Thoracic aorta (tissue), 2 donors: ENCODE data around the gene ERO1B. TPM values are rescaled to one million over a fixed set of nuclear protein-coding genes. Genes with fewer than 3 reads are reported as not detected.
"Not testable (repeated sequence)": the region's sequence is repeated elsewhere in the genome, so short reads cannot be mapped to it uniquely, and the experiment has no call there.

ENCODE experiments used
- ATAC-seq: fragments of 150-250 bp; one replicate; pipeline ENCODE4 v1.8.0; 2017; ENCODE audit warnings: low read depth; ENCODE audit not compliant: insufficient number of reproducible peaks, low FRiP score
- DNase-seq: peaks from one replicate; pipeline ENCODE4 v3.0.0-alpha.2; 2020; ENCODE audit warnings: low spot score
- H3K27ac ChIP-seq, 2 donors: fragments of 200-600 bp; sonication (generic); 1 replicate in 1 of 2; 2 replicates in 1 of 2; pipeline ENCODE4 v1.5.1; 2016; ENCODE audit warnings: mild to moderate bottlenecking in 2 of 2, moderate library complexity in 2 of 2
- H3K27me3 ChIP-seq: fragments of 200-600 bp; sonication (generic); replicated peaks from 2 replicates; pipeline ENCODE4 v1.6.0; 2016; ENCODE audit warnings: mild to moderate bottlenecking; ENCODE audit not compliant: insufficient read depth
- H3K36me3 ChIP-seq: fragments of 200-600 bp; sonication (generic); one replicate; pipeline ENCODE4 v1.5.1; 2016
- H3K4me1 ChIP-seq, 2 donors: fragments of 200-600 bp; sonication (generic); 1 replicate in 1 of 2; 2 replicates in 1 of 2; pipeline versions ENCODE4 v1.5.1 to v1.6.0; 2016; ENCODE audit warnings: low read depth in 2 of 2, mild to moderate bottlenecking in 1 of 2; ENCODE audit not compliant: control insufficient read depth in 1 of 2
- H3K4me3 ChIP-seq: fragments of 200-600 bp; sonication (generic); 2 replicates; pipeline ENCODE4 v1.5.1; 2016; ENCODE audit warnings: mild to moderate bottlenecking
- H3K9me3 ChIP-seq: fragments of 200-600 bp; sonication (generic); 2 replicates; pipeline ENCODE4 v1.5.1; 2016
- CTCF ChIP-seq: fragments of 200-600 bp; sonication (generic); IDR thresholded peaks from one replicate; pipeline ENCODE4 v1.5.1; 2019; ENCODE audit warnings: antibody characterized with exemption
- total RNA-seq, 2 donors: library from RNA; depleted of rRNA; stranded (reverse); fragments of >200 nt; gene quantifications; one replicate each; pipeline versions ENCODE4 v1.1.0 to v1.2.3, GENCODE V29; 2016

Gene ERO1B
- total RNA-seq, 2 donors from 2014 or later = 20.8 to 33.3 TPM

DNA sequence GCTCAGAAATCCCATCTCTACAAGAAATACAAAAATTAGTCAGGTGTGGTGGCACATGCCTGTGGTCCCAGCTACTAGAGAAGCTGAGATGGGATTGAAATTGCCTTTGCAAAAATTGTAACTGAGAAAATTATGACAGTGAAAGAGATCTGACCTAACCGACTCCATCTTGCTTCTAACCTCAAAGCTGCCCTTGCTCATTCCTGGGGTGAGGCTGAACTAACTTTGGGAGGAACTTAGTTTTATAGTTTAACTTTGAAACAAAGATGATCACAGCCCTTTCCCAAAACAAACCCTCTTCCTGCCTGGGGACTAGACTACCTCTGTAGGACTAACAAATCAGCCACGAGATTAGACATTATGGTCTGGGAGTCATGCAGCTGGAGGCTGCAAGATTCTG lies 33.8 kb upstream of the ERO1B start:
- no peak overlapping the region for H3K4me3 ChIP-seq
- no peak for DNase-seq
- H3K36me3 ChIP-seq = no peaks in the 10 kb centered on the region
- H3K9me3 ChIP-seq = no peaks in the 10 kb centered on the region
- H3K27me3 ChIP-seq = no peaks in the 10 kb centered on the region
- no peak for ATAC-seq
- H3K4me1 ChIP-seq = no peaks in the 10 kb centered on the region
- H3K27ac ChIP-seq = no peak overlapping the region
- TF ChIP-seq CTCF = no peak

DNA sequence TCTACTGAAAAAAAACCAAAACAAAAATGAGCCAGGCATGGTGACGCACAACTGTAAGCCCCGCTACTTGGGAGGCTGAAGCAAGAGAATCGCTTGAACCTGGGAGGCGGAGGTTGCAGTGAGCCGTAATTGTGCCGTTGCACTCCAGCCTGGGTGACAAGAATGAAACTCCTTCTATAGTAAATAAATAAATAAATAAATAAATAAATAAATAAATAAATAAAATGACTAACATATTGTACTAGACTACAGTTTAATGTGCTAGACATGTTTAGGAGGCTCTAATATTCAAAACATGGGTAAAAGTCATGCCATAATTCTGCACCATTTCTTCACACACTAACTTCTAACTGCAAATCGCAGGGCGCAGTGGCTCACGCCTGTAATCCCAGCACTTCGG lies 33.3 kb upstream of the ERO1B start:
- Histone ChIP-seq H3K4me1 (no peaks in the 10 kb centered on the region), H3K4me3 (no peak overlapping the region), H3K36me3 (no peaks in the 10 kb centered on the region), H3K27me3 (no peaks in the 10 kb centered on the region), H3K9me3 (no peaks in the 10 kb centered on the region), H3K27ac (no peak overlapping the region)
- TF ChIP-seq CTCF = no peak
- no peak for ATAC-seq
- DNase-seq = no peak

DNA sequence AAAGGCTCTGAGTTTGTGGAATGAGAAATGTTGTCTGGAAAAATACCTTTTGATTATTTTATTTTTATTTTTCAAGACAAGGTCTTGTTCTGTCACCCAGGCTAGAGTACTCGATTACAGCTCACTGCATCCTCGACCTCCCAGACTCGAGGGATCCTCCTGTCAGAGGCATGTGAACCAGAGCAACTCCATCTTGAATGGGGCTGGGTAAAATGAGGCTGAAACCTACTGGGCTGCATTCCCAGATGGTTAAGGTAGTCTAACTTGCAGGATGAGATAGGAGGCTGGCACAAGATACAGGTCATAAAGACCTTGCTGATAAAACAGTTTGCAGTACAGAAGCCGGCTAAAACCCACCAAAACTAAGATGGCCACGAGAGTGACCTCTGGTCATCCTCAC lies 32.3 kb upstream of the ERO1B start:
- not testable (repeated sequence) for ATAC-seq

DNA sequence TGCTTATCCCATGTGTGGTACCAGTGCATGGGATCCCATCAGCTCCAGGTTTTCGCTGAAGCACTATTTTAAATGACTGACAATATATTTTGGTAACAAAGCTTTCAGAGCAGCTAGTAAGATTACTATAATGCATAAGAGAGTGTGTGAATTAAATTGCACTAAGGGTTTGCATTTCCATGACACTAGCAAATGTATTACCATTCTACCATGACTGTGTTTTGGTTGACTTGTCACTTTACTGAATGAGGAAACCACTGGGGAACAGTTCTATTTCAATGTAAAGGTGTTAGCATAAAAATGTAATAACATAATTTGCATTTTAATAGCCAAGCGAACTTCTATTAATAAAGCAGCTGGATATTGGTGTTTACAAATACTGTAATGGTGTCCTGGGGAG lies 31.7 kb upstream of the ERO1B start:
- no peak for ATAC-seq
- Histone ChIP-seq H3K36me3 (no peaks in the 10 kb centered on the region), H3K4me3 (no peak overlapping the region), H3K9me3 (no peaks in the 10 kb centered on the region), H3K4me1 (no peaks in the 10 kb centered on the region), H3K27me3 (no peaks in the 10 kb centered on the region), H3K27ac (no peak overlapping the region)
- no peak for TF ChIP-seq CTCF
- no peak for DNase-seq

More for the DNA sequence above, 32.3 kb upstream of the ERO1B start:
- H3K27me3 ChIP-seq, DNase-seq, H3K36me3 ChIP-seq, H3K4me1 ChIP-seq, H3K27ac ChIP-seq, H3K4me3 ChIP-seq, H3K9me3 ChIP-seq: not testable (repeated sequence)

DNA sequence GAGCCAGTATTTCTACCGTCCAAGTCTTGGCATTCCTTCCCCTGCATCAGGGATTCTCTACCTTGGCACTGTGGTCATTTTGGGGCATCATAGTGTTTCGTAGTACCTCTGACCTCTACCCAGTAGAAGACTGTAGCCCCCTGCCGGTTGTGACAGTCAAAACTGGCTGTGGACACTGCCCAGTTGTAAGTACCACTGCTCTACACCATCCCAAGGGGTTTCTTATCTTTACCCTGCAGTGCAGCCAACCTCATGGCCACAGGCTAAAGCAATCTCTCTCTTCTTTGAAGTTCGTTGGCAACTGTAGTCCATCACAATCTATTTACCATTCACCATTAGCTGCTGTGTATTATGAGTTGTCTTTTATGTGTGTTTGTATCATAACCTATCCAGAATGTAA lies 29.3 kb upstream of the ERO1B start:
- DNase-seq = no peak
- H3K9me3 ChIP-seq = no peaks in the 10 kb centered on the region
- no peak for ATAC-seq

More for the DNA sequence above, 29.3 kb upstream of the ERO1B start:
- TF ChIP-seq CTCF = no peak
- Histone ChIP-seq H3K27ac (no peak overlapping the region), H3K4me3 (no peak overlapping the region), H3K4me1 (no peaks in the 10 kb centered on the region), H3K36me3 (no peaks in the 10 kb centered on the region), H3K27me3 (no peaks in the 10 kb centered on the region)
